Stimulated activated naive CD8-positive, alpha-beta T cell treated with anti-CD3 and anti-CD28 coated beads, Interleukin-15, amount 100 ng/mL, for 72 hours (primary cell): ENCODE results near the gene FIBP.

Experiments
- ATAC-seq: fragments of 150-1000 bp; cut with Tn5 transposase; 2 replicates; pipeline ENCODE4 v1.10.0; 2021; ENCODE audit warnings: mild to moderate bottlenecking, moderate library complexity
- DNase-seq, 2 donors: peaks; one replicate each; pipeline ENCODE4 v3.0.0; 2021 to 2022
- H3K27ac Mint-ChIP-seq, 2 donors: one replicate each; pipeline ENCODE4 v1.8.0; 2022; ENCODE audit warnings: mild to moderate bottlenecking in 2 of 2, mixed read lengths in 2 of 2, moderate library complexity in 2 of 2
- H3K27me3 Mint-ChIP-seq: one replicate; pipeline ENCODE4 v1.8.0; 2022; ENCODE audit warnings: mixed read lengths
- H3K4me1 Mint-ChIP-seq: one replicate; pipeline ENCODE4 v1.8.0; 2022; ENCODE audit warnings: mild to moderate bottlenecking, mixed read lengths
- H3K4me3 Mint-ChIP-seq, 2 donors: one replicate each; pipeline ENCODE4 v1.8.0; 2022; ENCODE audit warnings: mild to moderate bottlenecking in 2 of 2, mixed read lengths in 2 of 2, moderate library complexity in 1 of 2
- H3K9me3 Mint-ChIP-seq, 2 donors: one replicate each; pipeline ENCODE4 v1.8.0; 2022; ENCODE audit warnings: mixed read lengths in 2 of 2

FIBP gene

GRCh38 chr11:65888163-65888814 is at the start of gene FIBP:
Gene FIBP (minus strand): TSS chr11:65888471. CDS start chr11:65888418, 53 bp downstream.
- no peaks in the 10 kb centered on the region for H3K9me3 Mint-ChIP-seq
- DNase-seq (peak; percentile 91 to 94), ATAC-seq (peak; percentile 73)
- peaks cover 72% of the 10 kb centered on the region for H3K4me1 Mint-ChIP-seq
- peak within 1 kb of the TSS; percentile 94 to 99 for H3K27ac Mint-ChIP-seq
- H3K4me3 Mint-ChIP-seq = peak within 1 kb of the TSS; percentile 89 to 98
- no peaks in the 10 kb centered on the region for H3K27me3 Mint-ChIP-seq

- no peaks in the 10 kb centered on the region for H3K9me3 Mint-ChIP-seq
- no peak overlapping the region for H3K27ac Mint-ChIP-seq
- ATAC-seq = no peak
- H3K4me3 Mint-ChIP-seq = no peak overlapping the region
- no peak for DNase-seq
- H3K27me3 Mint-ChIP-seq = no peaks in the 10 kb centered on the region
- H3K4me1 Mint-ChIP-seq = peaks cover under 1% of the 10 kb centered on the region
Measured at GRCh38 chr11:65937766-65938165, 49.5 kb upstream of the FIBP start.

GRCh38 chr11:65934014-65934413 is 45.7 kb upstream of the FIBP start:
- Mint-ChIP-seq H3K4me1 (peaks cover 33% of the 10 kb centered on the region), H3K27ac (peak overlapping the region; percentile 12 to 58), H3K4me3 (no peak overlapping the region), H3K9me3 (no peaks in the 10 kb centered on the region), H3K27me3 (no peaks in the 10 kb centered on the region)
- ATAC-seq (no peak), DNase-seq (no peak)

GRCh38 chr11:65932558-65932919 is 44.3 kb upstream of the FIBP start:
- ATAC-seq (no peak), DNase-seq (no peak)
- no peaks in the 10 kb centered on the region for H3K9me3 Mint-ChIP-seq
- H3K27me3 Mint-ChIP-seq = no peaks in the 10 kb centered on the region
- H3K27ac Mint-ChIP-seq = peak overlapping the region in 1 of 2 donors; percentile 72
- H3K4me1 Mint-ChIP-seq = peaks cover 48% of the 10 kb centered on the region
- H3K4me3 Mint-ChIP-seq = peak overlapping the region; percentile 56 to 57

- Mint-ChIP-seq H3K9me3 (no peaks in the 10 kb centered on the region), H3K27me3 (no peaks in the 10 kb centered on the region), H3K27ac (peak overlapping the region in 1 of 2 donors; percentile 72), H3K4me3 (peak overlapping the region; percentile 56 to 57), H3K4me1 (peaks cover 54% of the 10 kb centered on the region)
- peak in 1 of 2 donors; percentile 20 for DNase-seq
- ATAC-seq = peak; percentile 57
Measured at GRCh38 chr11:65931773-65932557, 43.7 kb upstream of the FIBP start.

- no peak for DNase-seq
- Mint-ChIP-seq H3K4me1 (peaks cover 57% of the 10 kb centered on the region), H3K27ac (peak overlapping the region; percentile 91 to 97), H3K27me3 (no peaks in the 10 kb centered on the region), H3K4me3 (peak overlapping the region; percentile 80 to 85), H3K9me3 (no peaks in the 10 kb centered on the region)
- ATAC-seq = peak; percentile 7
Measured at GRCh38 chr11:65928667-65929066, 40.4 kb upstream of the FIBP start.

- ATAC-seq (peak; percentile 90), DNase-seq (peak; percentile 62 to 76)
- peak overlapping the region; percentile 80 to 85 for H3K4me3 Mint-ChIP-seq
- H3K9me3 Mint-ChIP-seq = no peaks in the 10 kb centered on the region
- H3K27me3 Mint-ChIP-seq = no peaks in the 10 kb centered on the region
- peak overlapping the region; percentile 91 to 97 for H3K27ac Mint-ChIP-seq
- peaks cover 57% of the 10 kb centered on the region for H3K4me1 Mint-ChIP-seq
Measured at GRCh38 chr11:65927904-65928397, 39.7 kb upstream of the FIBP start.

GRCh38 chr11:65925397-65925796 is 37.1 kb upstream of the FIBP start:
- Mint-ChIP-seq H3K4me3 (no peak overlapping the region), H3K4me1 (peaks cover 53% of the 10 kb centered on the region), H3K27me3 (no peaks in the 10 kb centered on the region), H3K27ac (no peak overlapping the region), H3K9me3 (no peaks in the 10 kb centered on the region)
- DNase-seq = no peak
- ATAC-seq = no peak

GRCh38 chr11:65922565-65922964 is 34.3 kb upstream of the FIBP start:
- no peak overlapping the region for H3K4me3 Mint-ChIP-seq
- H3K9me3 Mint-ChIP-seq = no peaks in the 10 kb centered on the region
- peaks cover 34% of the 10 kb centered on the region for H3K4me1 Mint-ChIP-seq
- ATAC-seq (no peak), DNase-seq (no peak)
- no peaks in the 10 kb centered on the region for H3K27me3 Mint-ChIP-seq
- H3K27ac Mint-ChIP-seq = no peak overlapping the region

- DNase-seq (no peak), ATAC-seq (no peak)
- Mint-ChIP-seq H3K27me3 (no peaks in the 10 kb centered on the region), H3K9me3 (no peaks in the 10 kb centered on the region), H3K4me1 (peaks cover 34% of the 10 kb centered on the region), H3K27ac (no peak overlapping the region), H3K4me3 (no peak overlapping the region)
Measured at GRCh38 chr11:65921876-65922275, 33.6 kb upstream of the FIBP start.

- H3K27ac Mint-ChIP-seq = no peak overlapping the region
- no peaks in the 10 kb centered on the region for H3K9me3 Mint-ChIP-seq
- H3K4me3 Mint-ChIP-seq = peak overlapping the region; percentile 88 to 98
- DNase-seq = no peak
- no peak for ATAC-seq
- H3K27me3 Mint-ChIP-seq = no peaks in the 10 kb centered on the region
- peaks cover 39% of the 10 kb centered on the region for H3K4me1 Mint-ChIP-seq
Measured at GRCh38 chr11:65921033-65921555, 32.8 kb upstream of the FIBP start.

GRCh38 chr11:65920372-65920802 is 32.1 kb upstream of the FIBP start:
- Mint-ChIP-seq H3K4me3 (peak overlapping the region; percentile 88 to 98), H3K4me1 (peaks cover 46% of the 10 kb centered on the region), H3K27ac (peak overlapping the region; percentile 83 to 97), H3K27me3 (no peaks in the 10 kb centered on the region), H3K9me3 (no peaks in the 10 kb centered on the region)
- no peak for DNase-seq
- no peak for ATAC-seq

- ATAC-seq (peak; percentile 64), DNase-seq (peak in 1 of 2 donors; percentile 69)
- peak overlapping the region; percentile 89 to 97 for H3K27ac Mint-ChIP-seq
- H3K9me3 Mint-ChIP-seq = no peaks in the 10 kb centered on the region
- H3K27me3 Mint-ChIP-seq = no peaks in the 10 kb centered on the region
- H3K4me3 Mint-ChIP-seq = peak overlapping the region; percentile 88 to 98
- H3K4me1 Mint-ChIP-seq = peaks cover 52% of the 10 kb centered on the region
Measured at GRCh38 chr11:65919573-65920371, 31.5 kb upstream of the FIBP start.

- peak within 1 kb of the TSS; percentile 95 to 97 for H3K27ac Mint-ChIP-seq
- H3K4me1 Mint-ChIP-seq = peaks cover 57% of the 10 kb centered on the region
- peak within 1 kb of the TSS; percentile 88 to 98 for H3K4me3 Mint-ChIP-seq
- no peaks in the 10 kb centered on the region for H3K9me3 Mint-ChIP-seq
- H3K27me3 Mint-ChIP-seq = no peaks in the 10 kb centered on the region
- ATAC-seq (peak; percentile 95), DNase-seq (peak; percentile 98)
Measured at GRCh38 chr11:65919141-65919572, 30.9 kb upstream of the FIBP start, which contains the start of gene DRAP1. Gene DRAP1 (plus strand): TSS chr11:65919426. CDS start chr11:65919502, 76 bp downstream.
